HCT116 (cell line): Measurements from ENCODE around the gene CDH23. TPM values are rescaled to one million over a fixed set of nuclear protein-coding genes. Genes with fewer than 3 reads are reported as not detected.

Source experiments
- ATAC-seq: fragments of 200-7000 bp; cut with Tn5 transposase; 2 replicates; pipeline ENCODE4 v1.9.1; 2020; ENCODE audit warnings: mild to moderate bottlenecking, moderate library complexity
- BruUV-seq: library from RNA; stranded (reverse); fragments of 400-500 nt; replicated peaks from 2 replicates; lab custom pipeline; 2021; lab: Mats Ljungman, UMichigan
- CTCF ChIA-PET: fragments of 300-600 bp; sonication (Branson Sonifier 250); formaldehyde crosslinking; loops from one replicate; lab custom pipeline; 2021; ENCODE audit warnings: antibody characterized with exemption; lab: Charles Lee
- POLR2A ChIA-PET: fragments of 300-600, 350-600 bp; sonication (Branson Sonifier 250); formaldehyde crosslinking; loops from one replicate; lab custom pipeline; 2021; ENCODE audit warnings: antibody characterized with exemption; lab: Charles Lee
- RAD21 ChIA-PET, 2 experiments: fragments of 300-600 bp; sonication (Branson Sonifier 250); formaldehyde crosslinking; loops; one replicate each; lab custom pipeline; 2023; ENCODE audit warnings: low total read pairs in 2 of 2; ENCODE audit not compliant: uncharacterized antibody in 2 of 2, unreplicated experiment in 2 of 2, low non-redundant PET in 1 of 2; lab: Charles Lee
- DNase-seq: peaks from one replicate; pipeline ENCODE4 v3.0.0-alpha.2; 2010; ENCODE audit warnings: low read depth, low spot score
- H2AFZ ChIP-seq: fragments of 200-600 bp; shearing (Covaris generic), sonication (generic); 2 replicates; pipeline ENCODE4 v1.6.1; 2017; ENCODE audit warnings: low read depth, mixed run types, mixed read lengths, antibody characterized with exemption, low read length; ENCODE audit not compliant: poor library complexity, severe bottlenecking
- H3K27ac ChIP-seq: 2 replicates; pipeline ENCODE4 v1.5.1; 2012; ENCODE audit warnings: low read depth, low read length
- H3K27me3 ChIP-seq: fragments of 200-600 bp; sonication (generic); 2 replicates; pipeline ENCODE4 v1.6.1; 2016; ENCODE audit warnings: mixed run types, low read length, mixed read lengths; ENCODE audit not compliant: insufficient read depth
- H3K36me3 ChIP-seq, 2 experiments: fragments of 200-500 bp in 1 of 2; fragments of 200-600 bp in 1 of 2; sonication (Bioruptor generic) in 1 of 2; sonication (generic) in 1 of 2; 2 replicates each; pipeline versions ENCODE4 v1.5.1 to v1.6.1; 2014 to 2016; ENCODE audit warnings: low read length in 2 of 2, inconsistent platforms in 1 of 2, mixed read lengths in 1 of 2, mixed run types in 1 of 2; ENCODE audit not compliant: insufficient read depth in 2 of 2, control insufficient read depth in 1 of 2
- H3K4me1 ChIP-seq, 2 experiments: fragments of 200-600 bp in 1 of 2; sonication (generic) in 1 of 2; 2 replicates each; pipeline versions ENCODE4 v1.5.1 to v1.6.1; 2012 to 2017; ENCODE audit warnings: low read length in 2 of 2, inconsistent platforms in 1 of 2, mild to moderate bottlenecking in 1 of 2, mixed read lengths in 1 of 2, mixed run types in 1 of 2, moderate library complexity in 1 of 2; ENCODE audit not compliant: insufficient read depth in 2 of 2, control insufficient read depth in 1 of 2
- H3K4me2 ChIP-seq: fragments of 200-600 bp; sonication (generic); 2 replicates; pipeline ENCODE4 v1.6.1; 2017; ENCODE audit warnings: mixed run types, low read length, mixed read lengths
- H3K4me3 ChIP-seq, 2 experiments: fragments of 200-600 bp in 1 of 2; sonication (generic) in 1 of 2; replicated peaks in 1 of 2; 2 replicates each; pipeline ENCODE4 v1.5.1; 2011 to 2016; ENCODE audit warnings: low read length in 2 of 2, control low read depth in 1 of 2, low read depth in 1 of 2, mild to moderate bottlenecking in 1 of 2, mixed read lengths in 1 of 2, mixed run types in 1 of 2
- H3K79me2 ChIP-seq: fragments of 200-600 bp; sonication (generic); 2 replicates; pipeline ENCODE4 v1.6.1; 2017; ENCODE audit warnings: mild to moderate bottlenecking, mixed run types, low read length, moderate library complexity, mixed read lengths; ENCODE audit not compliant: insufficient read depth
- H3K9ac ChIP-seq: fragments of 200-600 bp; sonication (generic); 2 replicates; pipeline ENCODE4 v1.6.1; 2016; ENCODE audit warnings: low read length, mixed read lengths
- H3K9me2 ChIP-seq: fragments of 200-600 bp; sonication (generic), shearing (Covaris generic); 2 replicates; pipeline ENCODE4 v1.6.1; 2017; ENCODE audit warnings: mixed run types, mild to moderate bottlenecking, moderate library complexity; ENCODE audit not compliant: insufficient read depth
- H3K9me3 ChIP-seq, 2 experiments: fragments of 200-500 bp in 1 of 2; fragments of 200-600 bp in 1 of 2; sonication (Bioruptor generic) in 1 of 2; sonication (generic) in 1 of 2; 2 replicates each; pipeline ENCODE4 v1.6.1; 2014 to 2017; ENCODE audit warnings: low read length in 2 of 2, mixed read lengths in 2 of 2, inconsistent platforms in 1 of 2, low read depth in 1 of 2, mild to moderate bottlenecking in 1 of 2, mixed run types in 1 of 2, moderate library complexity in 1 of 2; ENCODE audit not compliant: control insufficient read depth in 1 of 2, insufficient read depth in 1 of 2
- H4K20me1 ChIP-seq: fragments of 200-600 bp; sonication (generic), shearing (Covaris generic); 2 replicates; pipeline ENCODE4 v1.6.1; 2017; ENCODE audit warnings: mixed run types, mild to moderate bottlenecking, moderate library complexity; ENCODE audit not compliant: insufficient read depth
- ATF3 ChIP-seq: IDR thresholded peaks from 2 replicates; pipeline ENCODE4 v1.6.1; 2012
- CTCF ChIP-seq, 3 experiments: fragments of 200-600 bp in 1 of 3; sonication (generic) in 1 of 3; IDR thresholded peaks in 2 of 3; conservative IDR thresholded peaks in 1 of 3; 2 replicates each; pipeline ENCODE4 v1.5.1; 2012 to 2017; ENCODE audit warnings: low read depth in 2 of 3, low read length in 2 of 3, antibody characterized with exemption in 1 of 3, borderline replicate concordance in 1 of 3, control low read depth in 1 of 3, mild to moderate bottlenecking in 1 of 3, mixed read lengths in 1 of 3, mixed run types in 1 of 3, moderate library complexity in 1 of 3; ENCODE audit not compliant: insufficient read depth in 1 of 3
- EGR1 ChIP-seq: IDR thresholded peaks from 2 replicates; pipeline ENCODE4 v1.6.1; 2012; ENCODE audit warnings: low read depth
- ELF1 ChIP-seq: IDR thresholded peaks from 2 replicates; pipeline ENCODE4 v1.6.1; 2012; ENCODE audit warnings: low read depth, borderline replicate concordance
- EZH2 ChIP-seq: fragments of 200-600 bp; sonication (generic); IDR thresholded peaks from 2 replicates; pipeline ENCODE4 v1.6.1; 2017; ENCODE audit warnings: antibody characterized with exemption, mixed run types
- REST ChIP-seq: IDR thresholded peaks from 2 replicates; pipeline ENCODE4 v1.6.1; 2012; ENCODE audit warnings: low read depth
- SRF ChIP-seq: IDR thresholded peaks from 2 replicates; pipeline ENCODE4 v1.6.1; 2012; ENCODE audit warnings: low read depth
- TCF7L2 ChIP-seq: IDR thresholded peaks from 2 replicates; pipeline ENCODE4 v1.7.0; 2011; ENCODE audit warnings: borderline replicate concordance, inconsistent platforms; ENCODE audit not compliant: insufficient read depth, insufficient read length; ENCODE audit errors: extremely low read depth
- YY1 ChIP-seq: IDR thresholded peaks from 2 replicates; pipeline ENCODE4 v1.6.1; 2011; ENCODE audit warnings: low read length, low read depth, moderate library complexity, mild to moderate bottlenecking; ENCODE audit not compliant: insufficient replicate concordance; ENCODE audit errors: extremely low read depth
- ZNF274 ChIP-seq: fragments of 200-500 bp; sonication (Bioruptor generic); IDR thresholded peaks from 2 replicates; pipeline ENCODE4 v1.6.1; 2014; ENCODE audit warnings: mild to moderate bottlenecking, low read depth, low read length, inconsistent platforms
- intact Hi-C: fragments of 100-400 bp; cut with micrococcal nuclease; formaldehyde crosslinking; loops from 2 replicates; pipeline ENCODE4 v1.10.0; 2022
- total RNA-seq: library from RNA; stranded (reverse); gene quantifications from one replicate; pipeline ENCODE4 v1.2.1, GENCODE V29; 2021; ENCODE audit not compliant: unreplicated experiment

Gene CDH23
- total RNA-seq, 1 experiment from 2014 or later, result not detected

GRCh38 chr10:71434760-71435394 lies 38.2 kb downstream of the CDH23 start:
- ChIA-PET CTCF (interaction anchor here (1.3 kb wide), 1 partner anchor 25 kb away, joined by 3 read pairs; no protein-coding TSS in a partner anchor), POLR2A (no interaction called here), RAD21 (interaction anchor here in 1 of 2 experiments (0.6 kb wide), 1 partner anchor 50 kb away, joined by 3 read pairs; no protein-coding TSS in a partner anchor)
- Histone ChIP-seq H3K9ac (no peak overlapping the region), H3K36me3 (no peaks in the 10 kb centered on the region), H4K20me1 (no peaks in the 10 kb centered on the region), H3K4me1 (peaks cover 9 to 21% of the 10 kb centered on the region in 2 experiments; a peak in 3 of 4 replicates), H3K27me3 (no peaks in the 10 kb centered on the region), H3K9me2 (no peaks in the 10 kb centered on the region), H3K27ac (no peak overlapping the region), H2AFZ (no peak overlapping the region), H3K4me2 (0 out of 2 replicates have a peak overlapping the region, but pooled peaks have one; percentile 28), H3K4me3 (no peak overlapping the region), H3K9me3 (no peaks in the 10 kb centered on the region), H3K79me2 (no peaks in the 10 kb centered on the region)
- DNase-seq, result no peak
- ATAC-seq, result no peak
- BruUV-seq, result no TSS peak
- intact Hi-C loops, result no loop called here
- TF ChIP-seq TCF7L2 (no peak), CTCF (IDR thresholded peaks at IDR 0.05 in 2 of 3, conservative IDR thresholded peaks at IDR 0.05 in 1 of 3; ENCODE audit: borderline replicate concordance in 1 of 3, insufficient read depth in 1 of 3, low read depth in 2 of 3, low read length in 2 of 3) (no peak), ZNF274 (no peak), EZH2 (no peak), EGR1 (no peak), ELF1 (no peak), YY1 (no peak), REST (no peak), ATF3 (no peak), SRF (no peak)
